Upper lobe of left lung (tissue), 4 donors: ENCODE data around the gene MEGF10.

Source experiments
- POLR2A ChIP-seq, 4 donors: fragments of 450-650 bp; IDR thresholded peaks; one replicate each; pipeline ENCODE4 v1.5.1; 2016 to 2017; ENCODE audit warnings: antibody characterized with exemption in 4 of 4, mild to moderate bottlenecking in 2 of 4
- POLR2AphosphoS5 ChIP-seq, 2 donors: sonication (generic); formaldehyde crosslinking; IDR thresholded peaks; one replicate each; pipeline ENCODE4 v1.5.1; 2017; ENCODE audit warnings: antibody characterized with exemption in 2 of 2
- TF ChIP-seq, protein P1 (sequence below), 6 experiments: fragments of 450-650 bp in 4 of 6; fragments of 200-600 bp in 2 of 6; sonication (generic) in 2 of 6; IDR thresholded peaks; one replicate each; pipeline ENCODE4 v1.5.1; 2016 to 2019; ENCODE audit warnings: antibody characterized with exemption in 6 of 6

DNA sequence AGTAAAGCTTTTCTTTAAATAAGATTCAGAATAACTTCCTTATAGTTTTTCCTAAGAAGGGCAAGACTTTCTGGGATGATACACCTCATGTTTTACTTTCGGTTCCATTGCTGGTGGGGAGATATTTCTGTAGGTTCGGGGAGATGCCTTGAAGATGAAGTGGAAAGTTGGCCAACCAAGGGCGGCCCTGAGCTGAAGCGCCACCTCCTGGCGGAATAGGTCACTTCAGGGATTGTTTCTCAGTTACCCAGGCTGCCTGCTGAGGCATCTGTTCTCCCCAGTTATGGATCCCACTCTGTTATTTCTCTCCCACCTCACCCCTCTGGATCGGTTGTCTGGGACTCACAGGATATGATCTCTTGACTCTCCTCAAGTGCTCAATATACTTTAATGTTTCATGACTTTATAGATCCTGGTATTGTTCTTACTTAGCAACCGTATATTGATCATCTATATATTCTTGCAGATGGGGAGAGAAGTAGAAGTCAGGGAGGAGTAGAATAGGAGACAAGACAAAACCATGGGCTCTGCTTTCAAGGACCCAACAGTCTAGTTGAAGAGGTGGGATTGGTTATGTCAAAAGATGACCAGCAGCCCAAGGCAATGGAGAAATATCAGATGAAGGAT lies 23.4 kb downstream of the MEGF10 start:
- no peak for TF ChIP-seq POLR2A (IDR thresholded peaks at IDR 0.05)
- TF ChIP-seq, protein P1, sequence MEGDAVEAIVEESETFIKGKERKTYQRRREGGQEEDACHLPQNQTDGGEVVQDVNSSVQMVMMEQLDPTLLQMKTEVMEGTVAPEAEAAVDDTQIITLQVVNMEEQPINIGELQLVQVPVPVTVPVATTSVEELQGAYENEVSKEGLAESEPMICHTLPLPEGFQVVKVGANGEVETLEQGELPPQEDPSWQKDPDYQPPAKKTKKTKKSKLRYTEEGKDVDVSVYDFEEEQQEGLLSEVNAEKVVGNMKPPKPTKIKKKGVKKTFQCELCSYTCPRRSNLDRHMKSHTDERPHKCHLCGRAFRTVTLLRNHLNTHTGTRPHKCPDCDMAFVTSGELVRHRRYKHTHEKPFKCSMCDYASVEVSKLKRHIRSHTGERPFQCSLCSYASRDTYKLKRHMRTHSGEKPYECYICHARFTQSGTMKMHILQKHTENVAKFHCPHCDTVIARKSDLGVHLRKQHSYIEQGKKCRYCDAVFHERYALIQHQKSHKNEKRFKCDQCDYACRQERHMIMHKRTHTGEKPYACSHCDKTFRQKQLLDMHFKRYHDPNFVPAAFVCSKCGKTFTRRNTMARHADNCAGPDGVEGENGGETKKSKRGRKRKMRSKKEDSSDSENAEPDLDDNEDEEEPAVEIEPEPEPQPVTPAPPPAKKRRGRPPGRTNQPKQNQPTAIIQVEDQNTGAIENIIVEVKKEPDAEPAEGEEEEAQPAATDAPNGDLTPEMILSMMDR (IDR thresholded peaks at IDR 0.05): peak; percentile 42 to 72 (median 65)
- no peak for TF ChIP-seq POLR2AphosphoS5 (IDR thresholded peaks at IDR 0.05)
